ENCODE results near the gene LASP1.
A peak's percentile ranks its signal among the peaks of the same experiment; 100 is the strongest.

The LASP1 gene

GRCh38 chr17:38915639-38915995 lies 45.8 kb downstream of the LASP1 start:
- H3K36me3 ChIP-seq: peaks cover 97% of the 10 kb centered on the region
- H3K4me1 ChIP-seq: peaks cover 21% of the 10 kb centered on the region
- H3K27ac ChIP-seq: no peak overlapping the region
- H3K4me2 ChIP-seq: no peak overlapping the region
- H4K20me1 ChIP-seq: 0 out of 2 replicates have a peak, but pooled peaks cover 7% of the 10 kb centered on the region
- no peaks in the 10 kb centered on the region for H3K9me3 ChIP-seq
- H3K9ac ChIP-seq: no peak overlapping the region
- no peaks in the 10 kb centered on the region for H3K27me3 ChIP-seq
- TF ChIP-seq Cebpa-rat (IDR thresholded peaks at IDR 0.05): no peak
- no peak overlapping the region for H3K4me3 ChIP-seq

DNA sequence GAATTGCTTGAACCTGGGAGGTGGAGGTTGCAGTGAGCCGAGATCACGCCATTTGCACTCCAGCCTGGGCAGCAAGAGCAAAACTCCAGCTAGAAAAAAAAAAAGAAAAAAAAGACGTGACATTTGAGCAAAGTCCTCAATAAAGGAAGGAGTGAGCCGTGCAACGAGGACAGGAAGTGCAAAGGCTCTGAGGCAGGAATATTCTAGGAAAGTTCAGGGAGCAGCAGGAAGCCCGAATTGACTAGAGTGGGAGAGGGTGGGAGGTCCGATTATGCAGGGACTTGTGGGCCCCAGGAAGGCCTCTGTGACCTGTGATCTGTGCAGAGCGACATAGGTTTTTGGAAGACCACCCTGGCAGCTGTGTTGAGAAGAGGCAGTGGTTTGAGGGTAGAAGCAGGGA lies 46.9 kb downstream of the LASP1 start:
- TF ChIP-seq Cebpa-rat (IDR thresholded peaks at IDR 0.05): no peak
- Histone ChIP-seq H4K20me1 (0 out of 2 replicates have a peak, but pooled peaks cover 7% of the 10 kb centered on the region), H3K27ac (no peak overlapping the region), H3K9me3 (no peaks in the 10 kb centered on the region), H3K27me3 (no peaks in the 10 kb centered on the region), H3K9ac (no peak overlapping the region), H3K4me1 (peaks cover 33% of the 10 kb centered on the region), H3K4me3 (no peak overlapping the region), H3K4me2 (no peak overlapping the region), H3K36me3 (peaks cover 86% of the 10 kb centered on the region)

- H3K36me3 ChIP-seq: peaks cover 81% of the 10 kb centered on the region
- no peaks in the 10 kb centered on the region for H3K9me3 ChIP-seq
- no peak overlapping the region for H3K9ac ChIP-seq
- H4K20me1 ChIP-seq: 0 out of 2 replicates have a peak, but pooled peaks cover 7% of the 10 kb centered on the region
- no peak overlapping the region for H3K27ac ChIP-seq
- H3K27me3 ChIP-seq: no peaks in the 10 kb centered on the region
- no peak overlapping the region for H3K4me2 ChIP-seq
- H3K4me1 ChIP-seq: peaks cover 38% of the 10 kb centered on the region
- no peak overlapping the region for H3K4me3 ChIP-seq
- TF ChIP-seq Cebpa-rat (IDR thresholded peaks at IDR 0.05): no peak
These were observed 47.4 kb downstream of the LASP1 start for GRCh38 chr17:38917259-38917658.

GRCh38 chr17:38918129-38918913 lies 48.5 kb downstream of the LASP1 start:
- TF ChIP-seq Cebpa-rat (IDR thresholded peaks at IDR 0.05): no peak
- H3K27ac ChIP-seq: no peak overlapping the region
- H3K9me3 ChIP-seq: no peaks in the 10 kb centered on the region
- 0 out of 2 replicates have a peak, but pooled peaks cover 7% of the 10 kb centered on the region for H4K20me1 ChIP-seq
- H3K4me3 ChIP-seq: no peak overlapping the region
- no peak overlapping the region for H3K9ac ChIP-seq
- H3K36me3 ChIP-seq: peaks cover 70% of the 10 kb centered on the region
- peaks cover 48% of the 10 kb centered on the region for H3K4me1 ChIP-seq
- no peak overlapping the region for H3K4me2 ChIP-seq
- H3K27me3 ChIP-seq: no peaks in the 10 kb centered on the region

- peaks cover 64% of the 10 kb centered on the region for H3K36me3 ChIP-seq
- TF ChIP-seq Cebpa-rat (IDR thresholded peaks at IDR 0.05): no peak
These were observed 49.1 kb downstream of the LASP1 start for GRCh38 chr17:38918916-38919315.

DNA sequence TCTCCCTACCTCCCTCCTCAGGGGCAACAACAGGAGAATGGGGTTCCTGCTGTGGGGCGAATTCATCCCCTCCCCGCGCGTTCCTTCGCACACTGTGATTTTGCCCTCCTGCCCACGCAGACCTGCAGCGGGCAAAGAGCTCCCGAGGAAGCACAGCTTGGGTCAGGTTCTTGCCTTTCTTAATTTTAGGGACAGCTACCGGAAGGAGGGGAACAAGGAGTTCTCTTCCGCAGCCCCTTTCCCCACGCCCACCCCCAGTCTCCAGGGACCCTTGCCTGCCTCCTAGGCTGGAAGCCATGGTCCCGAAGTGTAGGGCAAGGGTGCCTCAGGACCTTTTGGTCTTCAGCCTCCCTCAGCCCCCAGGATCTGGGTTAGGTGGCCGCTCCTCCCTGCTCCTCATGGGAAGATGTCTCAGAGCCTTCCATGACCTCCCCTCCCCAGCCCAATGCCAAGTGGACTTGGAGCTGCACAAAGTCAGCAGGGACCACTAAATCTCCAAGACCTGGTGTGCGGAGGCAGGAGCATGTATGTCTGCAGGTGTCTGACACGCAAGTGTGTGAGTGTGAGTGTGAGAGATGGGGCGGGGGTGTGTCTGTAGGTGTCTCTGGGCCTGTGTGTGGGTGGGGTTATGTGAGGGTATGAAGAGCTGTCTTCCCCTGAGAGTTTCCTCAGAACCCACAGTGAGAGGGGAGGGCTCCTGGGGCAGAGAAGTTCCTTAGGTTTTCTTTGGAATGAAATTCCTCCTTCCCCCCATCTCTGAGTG lies 49.6 kb downstream of the LASP1 start:
- H3K36me3 ChIP-seq: peaks cover 59% of the 10 kb centered on the region
- H3K9me3 ChIP-seq: no peaks in the 10 kb centered on the region
- 0 out of 2 replicates have a peak, but pooled peaks cover 7% of the 10 kb centered on the region for H4K20me1 ChIP-seq
- peaks cover 50% of the 10 kb centered on the region for H3K4me1 ChIP-seq
- H3K27me3 ChIP-seq: no peaks in the 10 kb centered on the region
- H3K4me2 ChIP-seq: peak overlapping the region; percentile 59
- H3K4me3 ChIP-seq: no peak overlapping the region
- TF ChIP-seq Cebpa-rat (IDR thresholded peaks at IDR 0.05): no peak
- H3K27ac ChIP-seq: no peak overlapping the region
- H3K9ac ChIP-seq: 0 out of 2 replicates have a peak overlapping the region, but pooled peaks have one; percentile 24

More at GRCh38 chr17:38918916-38919315, 49.1 kb downstream of the LASP1 start:
- no peak overlapping the region for H3K9ac ChIP-seq
- no peaks in the 10 kb centered on the region for H3K27me3 ChIP-seq
- no peak overlapping the region for H3K27ac ChIP-seq
- H3K9me3 ChIP-seq: no peaks in the 10 kb centered on the region
- no peak overlapping the region for H3K4me3 ChIP-seq
- 0 out of 2 replicates have a peak, but pooled peaks cover 7% of the 10 kb centered on the region for H4K20me1 ChIP-seq
- H3K4me2 ChIP-seq: no peak overlapping the region
- peaks cover 49% of the 10 kb centered on the region for H3K4me1 ChIP-seq

- peaks cover 47% of the 10 kb centered on the region for H3K36me3 ChIP-seq
- peaks cover 62% of the 10 kb centered on the region for H3K4me1 ChIP-seq
- peak overlapping the region; percentile 59 for H3K4me2 ChIP-seq
- H3K9ac ChIP-seq: 0 out of 2 replicates have a peak overlapping the region, but pooled peaks have one; percentile 24
- TF ChIP-seq Cebpa-rat (IDR thresholded peaks at IDR 0.05): no peak
- peak overlapping the region; percentile 62 for H3K27ac ChIP-seq
- no peaks in the 10 kb centered on the region for H3K27me3 ChIP-seq
- H4K20me1 ChIP-seq: 0 out of 2 replicates have a peak, but pooled peaks cover 7% of the 10 kb centered on the region
- no peak overlapping the region for H3K4me3 ChIP-seq
- H3K9me3 ChIP-seq: no peaks in the 10 kb centered on the region
These were observed 50.8 kb downstream of the LASP1 start for GRCh38 chr17:38920374-38921291.

DNA sequence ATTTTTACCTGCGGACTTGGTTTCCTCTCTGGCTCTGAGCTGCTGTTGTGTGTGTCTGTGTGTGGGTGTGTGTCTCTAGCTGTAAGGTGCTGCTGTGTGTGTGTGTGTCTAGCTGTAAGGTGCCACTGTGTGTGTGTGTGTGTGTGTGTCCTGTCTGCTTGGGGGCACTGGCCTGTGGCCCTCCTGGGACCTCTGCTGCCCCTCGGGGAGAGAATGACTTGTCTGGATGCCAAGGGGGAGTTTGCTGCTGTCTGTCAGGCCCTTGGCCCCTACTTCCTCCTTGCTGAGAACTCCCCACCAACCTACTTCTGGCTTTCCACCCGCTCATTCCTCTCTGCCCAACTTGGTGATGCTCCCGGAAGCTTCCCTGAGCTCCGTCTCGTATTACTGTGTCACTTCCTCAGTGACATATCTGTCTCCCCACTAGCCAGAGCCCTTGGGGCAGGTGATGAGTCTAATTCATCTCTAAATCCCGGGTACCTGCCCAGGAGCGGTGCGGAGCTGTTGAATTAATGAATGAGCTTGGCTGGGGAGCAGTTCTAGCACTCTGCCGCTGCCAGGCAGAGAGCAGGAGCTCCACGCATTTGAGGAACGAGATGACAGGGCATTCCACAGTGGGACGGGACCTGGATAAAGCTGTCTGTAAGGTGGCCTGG lies 52.0 kb downstream of the LASP1 start:
- Histone ChIP-seq H3K27me3 (no peaks in the 10 kb centered on the region), H4K20me1 (0 out of 2 replicates have a peak, but pooled peaks cover 7% of the 10 kb centered on the region), H3K4me1 (peaks cover 74% of the 10 kb centered on the region), H3K36me3 (peaks cover 35% of the 10 kb centered on the region), H3K9ac (peak overlapping the region; percentile 40; the same call in 1 of the 2 replicates), H3K4me3 (no peak overlapping the region), H3K27ac (peak overlapping the region; percentile 62), H3K9me3 (no peaks in the 10 kb centered on the region), H3K4me2 (peak overlapping the region; percentile 59)
- TF ChIP-seq Cebpa-rat (IDR thresholded peaks at IDR 0.05): no peak

Measured in BLaER1 (cell line).